Measurements from ENCODE around the gene TM9SF4. TPM values are rescaled to one million over a fixed set of nuclear protein-coding genes. Genes with fewer than 3 reads are reported as not detected.

Gene TM9SF4
- total RNA-seq, 1 experiment from 2014 or later = 54.4 TPM

- no peak overlapping the region for H3K27ac ChIP-seq (ENCODE audit: low read depth, low read length, poor library complexity, severe bottlenecking)
- POLR2A ChIA-PET (ENCODE audit: low non-redundant PET) = no interaction called here
- peaks cover 16% of the 10 kb centered on the region for H3K27me3 ChIP-seq (replicated peaks; ENCODE audit: insufficient read depth, low read depth, low read length, poor library complexity)
- intact Hi-C loops (cut with micrococcal nuclease; ENCODE audit: unreplicated experiment) = no loop called here
- H3K36me3 ChIP-seq (ENCODE audit: insufficient read depth, low read length, poor library complexity, severe bottlenecking) = no peaks in the 10 kb centered on the region
- no TSS peak for BruUV-seq (replicated peaks)
- CTCF ChIA-PET = no interaction called here
- no peaks in the 10 kb centered on the region for H3K4me1 ChIP-seq (ENCODE audit: insufficient read depth, low read length, poor library complexity, severe bottlenecking)
- TF ChIP-seq CTCF (conservative IDR thresholded peaks at IDR 0.05; ENCODE audit: low read depth, low read length) = no peak
- TF ChIP-seq EZH2 (IDR thresholded peaks at IDR 0.05; ENCODE audit: borderline replicate concordance, low read depth, low read length, poor library complexity, severe bottlenecking) = no peak
- no peak for DNase-seq (ENCODE audit: low spot score)
- H3K4me3 ChIP-seq (ENCODE audit: low read depth, low read length, poor library complexity, severe bottlenecking) = no peak overlapping the region
- no peaks in the 10 kb centered on the region for H3K9me3 ChIP-seq (ENCODE audit: low read depth, low read length, poor library complexity, severe bottlenecking)
These were observed 37.9 kb upstream of the TM9SF4 start for GRCh38 chr20:32071395-32072167.

GRCh38 chr20:32072168-32072750, 37.3 kb upstream of the TM9SF4 start:
- Histone ChIP-seq H3K36me3 (ENCODE audit: insufficient read depth, low read length, poor library complexity, severe bottlenecking) (no peaks in the 10 kb centered on the region), H3K4me1 (ENCODE audit: insufficient read depth, low read length, poor library complexity, severe bottlenecking) (no peaks in the 10 kb centered on the region), H3K9me3 (ENCODE audit: low read depth, low read length, poor library complexity, severe bottlenecking) (no peaks in the 10 kb centered on the region), H3K27me3 (replicated peaks; ENCODE audit: insufficient read depth, low read depth, low read length, poor library complexity) (peaks cover 20% of the 10 kb centered on the region), H3K27ac (ENCODE audit: low read depth, low read length, poor library complexity, severe bottlenecking) (no peak overlapping the region), H3K4me3 (ENCODE audit: low read depth, low read length, poor library complexity, severe bottlenecking) (no peak overlapping the region)
- no peak for DNase-seq (ENCODE audit: low spot score)
- intact Hi-C loops (cut with micrococcal nuclease; ENCODE audit: unreplicated experiment) = no loop called here
- TF ChIP-seq CTCF (conservative IDR thresholded peaks at IDR 0.05; ENCODE audit: low read depth, low read length) = no peak
- TF ChIP-seq EZH2 (IDR thresholded peaks at IDR 0.05; ENCODE audit: borderline replicate concordance, low read depth, low read length, poor library complexity, severe bottlenecking) = no peak
- ChIA-PET POLR2A (ENCODE audit: low non-redundant PET) (interaction anchor here (0.5 kb wide), 1 partner anchor 387 kb away, joined by 3 read pairs; no protein-coding TSS in a partner anchor), CTCF (no interaction called here)
- no TSS peak for BruUV-seq (replicated peaks)

GRCh38 chr20:32075534-32075933, 34.0 kb upstream of the TM9SF4 start:
- Histone ChIP-seq H3K27me3 (replicated peaks; ENCODE audit: insufficient read depth, low read depth, low read length, poor library complexity) (peaks cover 26% of the 10 kb centered on the region), H3K9me3 (ENCODE audit: low read depth, low read length, poor library complexity, severe bottlenecking) (no peaks in the 10 kb centered on the region), H3K27ac (ENCODE audit: low read depth, low read length, poor library complexity, severe bottlenecking) (no peak overlapping the region), H3K36me3 (ENCODE audit: insufficient read depth, low read length, poor library complexity, severe bottlenecking) (no peaks in the 10 kb centered on the region), H3K4me3 (ENCODE audit: low read depth, low read length, poor library complexity, severe bottlenecking) (no peak overlapping the region), H3K4me1 (ENCODE audit: insufficient read depth, low read length, poor library complexity, severe bottlenecking) (no peaks in the 10 kb centered on the region)
- TF ChIP-seq EZH2 (IDR thresholded peaks at IDR 0.05; ENCODE audit: borderline replicate concordance, low read depth, low read length, poor library complexity, severe bottlenecking) (no peak), CTCF (conservative IDR thresholded peaks at IDR 0.05; ENCODE audit: low read depth, low read length) (no peak)
- POLR2A ChIA-PET (ENCODE audit: low non-redundant PET) = no interaction called here
- CTCF ChIA-PET = no interaction called here
- DNase-seq (ENCODE audit: low spot score) = no peak
- BruUV-seq (replicated peaks) = no TSS peak
- intact Hi-C loops (cut with micrococcal nuclease; ENCODE audit: unreplicated experiment) = no loop called here

Data from A673 (cell line).